A549 treated with RU486 at 1 μM for 4 hours (cell line): ENCODE results near the gene CDK15. TPM values are rescaled to one million over a fixed set of nuclear protein-coding genes. Genes with fewer than 3 reads are reported as not detected.

ENCODE experiments used
- total RNA-seq: library from RNA; stranded (reverse); fragments of 200-300 nt; extraction: Qiagen RNA extraction; gene quantifications from 5 replicates; pipeline ENCODE4 v1.2.3, GENCODE V29; 2022; ENCODE audit warnings: low read depth

Gene CDK15
- total RNA-seq: not detected in 5 replicates

DNA sequence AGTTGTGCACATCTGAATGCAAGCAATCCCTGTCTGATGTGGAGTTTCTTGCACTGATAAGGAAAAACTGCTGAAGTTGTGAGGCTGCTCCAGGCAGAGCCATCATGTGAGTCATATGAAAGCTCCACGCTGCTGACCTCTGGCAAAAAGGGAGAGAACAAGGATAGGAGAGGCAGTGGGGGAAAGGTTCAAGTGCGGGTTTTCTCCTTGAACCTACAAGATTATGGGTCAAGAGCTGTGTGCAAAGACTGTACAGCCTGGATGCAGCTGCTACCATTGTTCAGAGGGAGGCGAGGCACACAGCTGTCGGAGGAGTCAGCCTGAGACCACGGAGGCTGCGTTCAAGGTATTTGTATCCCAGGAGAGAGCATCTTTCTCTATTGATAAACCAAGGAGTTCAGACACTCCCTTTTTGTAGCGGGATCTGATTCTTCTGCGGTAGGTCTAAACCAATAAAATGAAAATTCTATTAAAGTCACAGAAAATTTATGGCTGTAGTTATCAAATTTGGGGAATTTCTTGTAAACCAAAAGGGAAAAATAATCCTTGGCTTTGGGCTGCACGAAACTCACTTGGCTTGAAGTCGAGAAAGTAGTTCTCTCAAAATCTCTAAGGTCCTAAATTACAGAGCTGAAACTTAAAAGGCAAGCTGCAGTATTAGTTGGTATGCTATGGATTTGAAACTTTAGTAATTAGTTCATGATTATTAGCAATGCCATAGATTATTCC, at the start of gene CDK15:
TSS of gene CDK15 (plus strand) at position 96 of the 729 bp plus-strand sequence. CDS start at position 224, 128 bp downstream.

DNA sequence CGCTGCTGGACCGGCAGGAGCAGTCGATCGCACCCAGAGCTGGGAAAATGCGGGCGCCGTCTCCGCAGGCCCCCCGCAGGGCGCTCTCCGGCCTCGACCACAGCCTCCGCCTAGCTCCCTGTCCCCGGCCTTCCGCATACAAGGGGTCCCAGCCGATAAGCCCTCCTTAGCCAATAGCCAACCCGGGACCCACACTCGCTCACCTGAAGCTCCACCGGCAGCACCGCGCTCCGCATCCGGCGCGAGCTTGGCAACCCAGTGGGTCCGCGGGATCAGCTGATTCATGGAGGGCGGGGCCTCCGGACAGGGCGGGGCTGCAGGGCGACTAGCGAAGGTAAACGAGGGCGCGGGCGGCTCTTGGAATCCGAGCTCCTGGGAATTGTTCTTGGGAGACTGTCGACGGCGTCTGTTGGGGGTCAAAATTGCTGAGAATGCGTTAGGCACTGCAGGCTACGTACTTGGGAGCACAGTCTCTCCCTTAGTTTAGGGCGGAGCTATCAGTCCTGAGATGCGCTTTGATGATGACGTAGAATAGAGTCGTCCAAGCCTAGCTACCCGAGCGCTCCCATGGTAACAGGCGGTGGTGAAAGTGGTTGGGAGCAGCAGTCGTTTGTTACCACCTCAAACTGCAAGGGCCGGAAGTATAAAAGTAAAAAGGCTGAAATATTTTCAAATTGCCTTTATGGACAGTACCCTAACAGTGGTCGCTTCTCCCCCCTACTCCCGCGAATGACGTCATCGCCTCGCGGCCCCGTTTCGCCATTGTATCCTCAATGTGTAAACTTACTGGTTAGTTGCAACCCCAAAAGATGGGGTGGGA, 25.5 kb upstream of the CDK15 start, which contains the start of gene ALS2:
TSS of gene ALS2 (minus strand) at position 260 of the 820 bp plus-strand sequence. CDS start 12,048 bp downstream, outside the sequence.

Other genes starting within 250 kb of the CDK15 start
- 15.7 to 20.3 TPM (median 19.6 TPM) in 5 replicates for gene TMEM237, start 163.0 kb upstream of the CDK15 start, total RNA-seq
- gene MPP4, start 107.9 kb upstream of the CDK15 start, total RNA-seq: 0.23 TPM in 1 of 5 replicates, not detected in the others
- 8.3 to 13.6 TPM (median 12.1 TPM) in 5 replicates for gene ALS2, start 25.6 kb upstream of the CDK15 start, total RNA-seq
- 4.9 to 7.8 TPM (median 7.3 TPM) in 5 replicates for gene FZD7, start 227.3 kb downstream of the CDK15 start, total RNA-seq